CD8-positive, alpha-beta memory T cell (primary cell): ENCODE results near the gene MAEA. TPM values are rescaled to one million over a fixed set of nuclear protein-coding genes. Genes with fewer than 3 reads are reported as not detected.

ENCODE experiments used
- CTCF ChIA-PET: fragments of 350-600 bp; sonication (Branson Sonifier 250); formaldehyde crosslinking; loops from one replicate; lab custom pipeline; 2021; ENCODE audit warnings: antibody characterized with exemption; lab: Charles Lee
- POLR2A ChIA-PET: fragments of 350-600 bp; sonication (Branson Sonifier 250); formaldehyde crosslinking; loops from one replicate; lab custom pipeline; 2021; ENCODE audit warnings: antibody characterized with exemption; lab: Charles Lee
- DNase-seq, 5 donors: peaks; one replicate each; pipeline versions ENCODE4 v3.0.0 to v3.0.0-alpha.2; 2020 to 2022; ENCODE audit warnings: mixed read lengths in 1 of 5
- H3K27ac ChIP-seq: one replicate; pipeline ENCODE4 v1.7.0; 2013; ENCODE audit warnings: low read depth, mild to moderate bottlenecking, low read length, moderate library complexity
- H3K27me3 ChIP-seq: 2 replicates; pipeline ENCODE4 v1.7.0; 2013; ENCODE audit warnings: low read length, mild to moderate bottlenecking; ENCODE audit not compliant: insufficient read depth, poor library complexity, severe bottlenecking
- H3K36me3 ChIP-seq: 2 replicates; pipeline ENCODE4 v1.7.0; 2013; ENCODE audit warnings: mild to moderate bottlenecking, low read length, moderate library complexity; ENCODE audit not compliant: insufficient read depth
- H3K4me1 ChIP-seq: 2 replicates; pipeline ENCODE4 v1.7.0; 2013; ENCODE audit warnings: mild to moderate bottlenecking, low read length, moderate library complexity; ENCODE audit not compliant: insufficient read depth
- H3K4me3 ChIP-seq: 2 replicates; pipeline ENCODE4 v1.7.0; 2013; ENCODE audit warnings: mild to moderate bottlenecking, low read length
- H3K9me3 ChIP-seq: 2 replicates; pipeline ENCODE4 v1.7.0; 2013; ENCODE audit warnings: mild to moderate bottlenecking, low read length
- H3K27ac Mint-ChIP-seq, 8 donors: one replicate each; pipeline ENCODE4 v1.8.0; 2020 to 2021; ENCODE audit warnings: mixed read lengths in 8 of 8, mild to moderate bottlenecking in 6 of 8, inconsistent platforms in 3 of 8, moderate library complexity in 3 of 8
- H3K27me3 Mint-ChIP-seq, 2 donors: one replicate each; pipeline ENCODE4 v1.8.0; 2020 to 2021; ENCODE audit warnings: mixed read lengths in 2 of 2, mild to moderate bottlenecking in 1 of 2, moderate library complexity in 1 of 2
- H3K36me3 Mint-ChIP-seq, 3 donors: one replicate each; pipeline ENCODE4 v1.8.0; 2020 to 2021; ENCODE audit warnings: mixed read lengths in 3 of 3, inconsistent platforms in 1 of 3, mild to moderate bottlenecking in 1 of 3
- H3K4me1 Mint-ChIP-seq, 3 donors: one replicate each; pipeline ENCODE4 v1.8.0; 2020 to 2021; ENCODE audit warnings: mixed read lengths in 3 of 3, inconsistent platforms in 1 of 3, mild to moderate bottlenecking in 1 of 3
- H3K4me3 Mint-ChIP-seq, 7 donors: one replicate each; pipeline ENCODE4 v1.8.0; 2020 to 2021; ENCODE audit warnings: mixed read lengths in 7 of 7, mild to moderate bottlenecking in 6 of 7, moderate library complexity in 4 of 7, inconsistent platforms in 2 of 7
- H3K9me3 Mint-ChIP-seq, 5 donors: one replicate each; pipeline ENCODE4 v1.8.0; 2020 to 2022; ENCODE audit warnings: mixed read lengths in 5 of 5, mild to moderate bottlenecking in 3 of 5, moderate library complexity in 2 of 5, inconsistent platforms in 1 of 5
- polyA plus RNA-seq: library from polyadenylated mRNA; unstranded; fragments of 300-500 nt; fragmentation: Illumina TruSeq; gene quantifications from one replicate; pipeline ENCODE4 v1.2.3, GENCODE V29; 2021
- total RNA-seq, 2 experiments: library from RNA; stranded (reverse); gene quantifications; one replicate each; pipeline ENCODE4 v1.2.3, GENCODE V29; 2021

MAEA gene
- total and polyA plus RNA-seq, 3 experiments from 2014 or later, result 59.4 to 75.3 (median 63.8) TPM

DNA sequence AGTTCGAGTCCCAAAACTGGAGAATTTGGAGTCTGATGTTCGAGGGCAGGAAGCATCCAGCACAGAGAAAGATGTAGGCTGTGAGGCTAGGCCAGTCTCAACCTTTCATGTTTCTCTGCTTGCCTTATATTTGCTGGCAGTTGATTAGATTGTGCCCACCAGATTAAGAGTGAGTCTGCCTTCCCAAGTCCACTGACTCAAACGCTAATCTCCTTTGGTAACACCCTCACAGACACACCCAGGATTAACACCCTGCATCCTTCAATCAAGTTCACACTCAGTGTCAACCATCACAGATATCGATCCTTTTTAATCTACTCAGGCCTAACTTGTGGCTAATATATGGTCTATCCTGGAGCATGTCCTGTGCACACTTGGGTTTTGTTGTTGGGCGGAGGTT is 18.0 kb upstream of the MAEA start:
- DNase-seq, result no peak
- no peaks in the 10 kb centered on the region for H3K27me3 ChIP-seq
- Mint-ChIP-seq H3K9me3 (peaks cover 0 to 5% (median 2%) of the 10 kb centered on the region in 5 donors), H3K27ac (no peak overlapping the region), H3K4me3 (no peak overlapping the region), H3K4me1 (peaks cover 10 to 11% (median 11%) of the 10 kb centered on the region in 3 donors), H3K27me3 (peaks cover 0 to 2% of the 10 kb centered on the region in 2 donors), H3K36me3 (peaks cover 0 to 5% (median 0%) of the 10 kb centered on the region in 3 donors)
- CTCF ChIA-PET, result no interaction called here
- no peak overlapping the region for H3K27ac ChIP-seq
- POLR2A ChIA-PET, result no interaction called here
- H3K4me1 ChIP-seq, result peaks cover 8% of the 10 kb centered on the region
- no peak overlapping the region for H3K4me3 ChIP-seq
- no peaks in the 10 kb centered on the region for H3K36me3 ChIP-seq
- H3K9me3 ChIP-seq, result peaks cover 7% of the 10 kb centered on the region

DNA sequence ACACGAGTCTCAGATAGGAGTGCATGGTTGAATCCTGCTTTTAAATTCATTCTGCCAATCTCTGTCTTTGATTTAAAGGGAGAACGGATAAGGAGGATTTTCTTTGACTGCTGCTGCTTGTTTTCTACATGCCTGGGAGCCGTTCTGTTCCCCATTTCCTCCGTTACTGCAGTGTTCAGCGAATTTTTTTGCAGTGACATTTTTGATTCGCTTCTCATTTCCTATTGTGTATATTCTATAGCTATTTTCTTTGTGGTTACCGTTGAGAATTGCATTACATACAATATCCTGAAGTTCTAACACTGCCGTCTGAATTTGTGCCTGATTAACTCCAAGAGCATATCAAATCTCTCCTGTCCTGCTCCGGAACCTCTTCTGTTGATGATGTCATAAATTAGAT is 14.8 kb upstream of the MAEA start:
- Histone ChIP-seq H3K27me3 (no peaks in the 10 kb centered on the region), H3K9me3 (no peaks in the 10 kb centered on the region), H3K4me3 (no peak overlapping the region), H3K27ac (no peak overlapping the region), H3K36me3 (no peaks in the 10 kb centered on the region), H3K4me1 (no peaks in the 10 kb centered on the region)
- no peak for DNase-seq
- Mint-ChIP-seq H3K36me3 (peaks cover 0 to 5% (median 0%) of the 10 kb centered on the region in 3 donors), H3K4me1 (no peaks in the 10 kb centered on the region), H3K4me3 (no peak overlapping the region), H3K9me3 (peaks cover 0 to 2% (median 0%) of the 10 kb centered on the region in 5 donors), H3K27ac (no peak overlapping the region), H3K27me3 (peaks cover 2 to 4% of the 10 kb centered on the region in 2 donors)
- ChIA-PET POLR2A (no interaction called here), CTCF (no interaction called here)

DNA sequence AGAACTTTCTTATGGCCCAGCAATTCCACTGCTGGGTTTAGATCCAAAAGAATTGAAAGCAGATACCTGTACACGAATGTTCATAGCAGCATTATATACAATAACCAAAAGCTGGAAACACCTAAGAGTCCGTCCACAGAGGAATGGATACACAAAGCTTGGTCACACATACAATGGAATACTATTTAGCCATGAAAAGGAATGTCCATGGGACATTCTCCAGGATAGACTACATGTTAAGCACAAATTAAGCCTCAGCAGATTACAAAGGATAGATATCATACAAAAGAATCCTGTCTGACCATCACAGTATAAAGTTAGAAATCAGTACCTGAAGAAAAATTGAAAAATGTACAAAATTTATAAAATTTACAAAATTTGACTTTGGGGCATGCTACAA is 12.7 kb upstream of the MAEA start:
- no peak for DNase-seq
- no peak overlapping the region for H3K27ac ChIP-seq
- POLR2A ChIA-PET, result no interaction called here
- Mint-ChIP-seq H3K36me3 (peaks cover 0 to 2% (median 0%) of the 10 kb centered on the region in 3 donors), H3K27ac (no peak overlapping the region), H3K27me3 (peaks cover 0 to 4% of the 10 kb centered on the region in 2 donors), H3K9me3 (no peaks in the 10 kb centered on the region), H3K4me3 (no peak overlapping the region), H3K4me1 (no peaks in the 10 kb centered on the region)
- no peaks in the 10 kb centered on the region for H3K4me1 ChIP-seq
- CTCF ChIA-PET, result interaction anchor here (2.3 kb wide), 1 partner anchor 9 kb away, joined by 9 read pairs; no protein-coding TSS in a partner anchor
- no peaks in the 10 kb centered on the region for H3K9me3 ChIP-seq
- no peaks in the 10 kb centered on the region for H3K27me3 ChIP-seq
- H3K4me3 ChIP-seq, result no peak overlapping the region
- no peaks in the 10 kb centered on the region for H3K36me3 ChIP-seq

DNA sequence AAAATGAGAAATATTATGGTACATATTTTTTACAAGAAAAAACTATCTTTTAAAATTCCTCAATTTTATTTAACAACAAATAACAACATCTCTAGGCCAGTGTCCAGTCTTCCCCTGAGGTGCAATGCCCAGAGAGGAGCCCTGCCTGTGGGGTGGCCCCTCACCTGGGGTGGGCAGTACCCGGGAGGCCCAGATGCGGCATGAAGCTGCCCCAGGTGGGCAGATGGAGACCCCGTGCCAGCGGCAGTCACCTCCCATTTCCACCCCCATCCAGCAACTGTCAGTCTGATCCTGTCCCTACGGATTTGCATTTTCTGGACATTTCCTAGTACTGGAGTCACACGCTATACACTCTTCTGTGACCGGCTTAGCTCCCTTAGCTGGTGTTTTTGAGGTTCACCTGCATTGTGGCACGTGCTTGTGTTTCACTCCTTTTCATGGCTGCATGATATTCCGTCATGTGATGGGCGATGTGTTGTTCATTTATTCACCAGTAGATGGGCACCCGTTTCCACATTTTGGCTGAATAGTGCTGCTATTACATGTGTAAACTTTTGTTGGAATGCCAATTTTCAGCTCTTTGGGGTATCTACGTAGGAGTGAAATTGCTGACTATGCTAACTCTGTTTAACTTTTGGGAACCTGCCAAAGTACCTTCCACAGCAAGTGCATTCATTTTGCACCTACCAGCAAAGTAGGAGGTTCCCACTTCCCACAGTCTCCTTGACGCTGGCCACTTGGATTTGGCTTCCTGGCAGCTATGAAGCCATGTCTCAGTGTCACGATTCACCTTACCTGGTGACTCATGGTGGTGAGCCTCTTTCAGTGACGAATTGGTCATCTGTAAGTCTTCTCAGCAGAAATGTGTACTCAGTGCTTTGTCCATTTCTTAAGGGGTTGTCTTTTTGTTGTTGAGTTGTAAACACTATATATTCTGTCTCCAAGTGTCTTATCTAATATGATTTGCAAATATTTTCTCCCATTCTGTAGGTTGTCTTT is 11.7 kb upstream of the MAEA start:
- POLR2A ChIA-PET, result no interaction called here
- no peaks in the 10 kb centered on the region for H3K4me1 Mint-ChIP-seq

DNA sequence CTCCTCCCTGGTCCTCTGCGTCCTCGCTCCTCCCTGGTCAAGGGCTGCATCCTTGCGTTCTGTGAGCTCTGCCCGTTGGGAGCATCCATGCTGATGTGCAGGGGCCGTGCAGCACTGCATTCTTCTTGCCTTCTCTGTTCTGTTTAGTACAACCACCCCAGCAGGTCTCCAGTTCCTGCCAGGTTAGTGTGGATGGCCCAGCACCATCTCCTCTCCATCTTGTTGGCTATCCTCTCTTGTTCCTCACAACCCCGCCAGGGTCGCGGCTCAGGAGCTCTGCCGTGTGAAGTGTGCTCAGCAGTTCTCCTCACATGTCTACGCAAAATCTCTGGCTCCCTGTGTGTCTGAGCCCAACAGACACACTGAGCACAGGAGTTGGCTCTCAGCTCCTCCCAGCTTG is 10.4 kb upstream of the MAEA start:
- Histone ChIP-seq H3K36me3 (no peaks in the 10 kb centered on the region), H3K27ac (no peak overlapping the region), H3K4me1 (no peaks in the 10 kb centered on the region), H3K27me3 (no peaks in the 10 kb centered on the region), H3K9me3 (no peaks in the 10 kb centered on the region), H3K4me3 (no peak overlapping the region)
- H3K27ac Mint-ChIP-seq, result no peak overlapping the region
- no peaks in the 10 kb centered on the region for H3K4me1 Mint-ChIP-seq
- H3K4me3 Mint-ChIP-seq, result no peak overlapping the region
- ChIA-PET CTCF (interaction anchor here (1.2 to 2.3 kb wide), 2 partner anchors 11 to 112 kb away, joined by 4 to 9 read pairs; no protein-coding TSS in a partner anchor), POLR2A (no interaction called here)
- no peaks in the 10 kb centered on the region for H3K9me3 Mint-ChIP-seq
- H3K27me3 Mint-ChIP-seq, result peaks cover 0 to 9% of the 10 kb centered on the region in 2 donors
- no peak for DNase-seq
- peaks cover 0 to 2% (median 0%) of the 10 kb centered on the region in 3 donors for H3K36me3 Mint-ChIP-seq

More for the DNA sequence above, 11.7 kb upstream of the MAEA start:
- Mint-ChIP-seq H3K27me3 (peaks cover 0 to 9% of the 10 kb centered on the region in 2 donors), H3K27ac (no peak overlapping the region), H3K9me3 (no peaks in the 10 kb centered on the region), H3K4me3 (no peak overlapping the region), H3K36me3 (peaks cover 0 to 2% (median 0%) of the 10 kb centered on the region in 3 donors)
- CTCF ChIA-PET, result interaction anchor here (2.3 kb wide), 1 partner anchor 10 kb away, joined by 9 read pairs; no protein-coding TSS in a partner anchor
- Histone ChIP-seq H3K36me3 (no peaks in the 10 kb centered on the region), H3K9me3 (no peaks in the 10 kb centered on the region), H3K27me3 (no peaks in the 10 kb centered on the region), H3K27ac (no peak overlapping the region), H3K4me3 (no peak overlapping the region), H3K4me1 (no peaks in the 10 kb centered on the region)
- DNase-seq, result no peak

DNA sequence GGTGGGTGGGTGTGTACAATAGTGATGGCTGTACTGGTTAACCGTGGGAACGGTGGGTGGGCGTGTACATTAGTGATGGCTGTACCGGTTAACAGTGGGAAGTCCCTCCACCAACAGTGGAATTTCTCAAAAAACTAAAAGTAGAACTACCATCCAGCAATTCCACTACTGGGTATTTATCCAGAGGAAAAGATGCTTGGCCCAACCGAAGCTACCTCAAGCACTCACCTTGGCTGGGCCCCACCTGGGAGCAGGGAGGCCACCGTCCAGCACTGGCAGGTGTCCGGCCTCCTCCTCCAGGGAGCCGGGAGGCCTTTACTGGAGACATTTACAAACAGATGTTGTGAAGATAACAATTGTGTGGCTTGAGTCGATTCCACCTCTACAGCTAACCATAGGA is 6.0 kb upstream of the MAEA start:
- no peak overlapping the region for H3K4me3 ChIP-seq
- no peaks in the 10 kb centered on the region for H3K27me3 ChIP-seq
- Mint-ChIP-seq H3K4me1 (peaks cover 2 to 5% (median 4%) of the 10 kb centered on the region in 3 donors), H3K36me3 (no peaks in the 10 kb centered on the region), H3K27me3 (peaks cover 4 to 9% of the 10 kb centered on the region in 2 donors), H3K9me3 (no peaks in the 10 kb centered on the region), H3K4me3 (no peak overlapping the region), H3K27ac (no peak overlapping the region)
- POLR2A ChIA-PET, result no interaction called here
- H3K36me3 ChIP-seq, result no peaks in the 10 kb centered on the region
- CTCF ChIA-PET, result no interaction called here
- no peak for DNase-seq
- no peaks in the 10 kb centered on the region for H3K9me3 ChIP-seq
- H3K4me1 ChIP-seq, result no peaks in the 10 kb centered on the region
- H3K27ac ChIP-seq, result no peak overlapping the region

DNA sequence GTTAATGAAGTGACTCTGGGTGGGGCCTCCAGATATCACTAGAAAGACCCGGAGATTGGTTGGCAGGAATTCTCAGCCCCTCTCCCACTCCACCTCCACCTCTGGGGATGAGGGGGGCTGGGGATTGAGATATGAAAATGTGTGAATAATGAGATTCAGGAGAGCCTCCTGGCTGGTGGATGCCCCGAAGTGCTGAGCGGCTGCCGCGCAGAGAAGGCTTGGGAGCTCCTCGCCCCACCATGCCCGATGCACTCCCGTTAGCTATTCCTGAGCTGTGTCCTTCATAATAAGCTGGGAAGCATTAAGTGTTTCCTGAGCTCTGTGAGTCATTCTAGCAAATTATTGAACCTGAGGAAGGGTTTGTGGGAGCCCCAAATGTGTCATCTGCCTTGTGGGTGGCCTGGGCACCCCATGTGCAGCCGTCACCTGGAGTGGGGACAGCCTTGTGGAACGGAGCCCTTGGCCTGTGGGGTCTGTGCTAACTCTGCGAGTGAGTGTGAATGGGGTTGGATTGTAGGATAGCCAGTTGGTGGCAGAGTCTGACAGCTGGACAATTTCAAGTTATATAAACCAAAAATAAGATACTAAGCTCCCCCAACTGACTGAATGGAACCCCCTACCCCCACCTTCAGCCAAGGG is 4.4 kb upstream of the MAEA start:
- DNase-seq, result no peak
- peaks cover 2 to 10% (median 7%) of the 10 kb centered on the region in 3 donors for H3K4me1 Mint-ChIP-seq
- Histone ChIP-seq H3K4me1 (peaks cover under 1% of the 10 kb centered on the region), H3K27ac (no peak overlapping the region), H3K9me3 (no peaks in the 10 kb centered on the region), H3K4me3 (no peak overlapping the region), H3K36me3 (no peaks in the 10 kb centered on the region), H3K27me3 (no peaks in the 10 kb centered on the region)
- no peak overlapping the region for H3K27ac Mint-ChIP-seq
- ChIA-PET CTCF (interaction anchor here (1.2 to 1.6 kb wide), 4 partner anchors 14 to 320 kb away, joined by 4 to 6 read pairs (median 4); no protein-coding TSS in a partner anchor), POLR2A (interaction anchor here (0.6 to 0.7 kb wide), 2 partner anchors 27 to 66 kb away, joined by 3 read pairs; no protein-coding TSS in a partner anchor)
- no peaks in the 10 kb centered on the region for H3K36me3 Mint-ChIP-seq
- H3K9me3 Mint-ChIP-seq, result no peaks in the 10 kb centered on the region
- H3K4me3 Mint-ChIP-seq, result peak overlapping the region in 1 of 7 donors; percentile 24
- H3K27me3 Mint-ChIP-seq, result peaks cover 4 to 5% of the 10 kb centered on the region in 2 donors
